ENCODE data around the gene KIF20A. TPM values are rescaled to one million over a fixed set of nuclear protein-coding genes. Genes with fewer than 3 reads are reported as not detected.

Gene KIF20A
- total and polyA plus RNA-seq, 2 donors (not counting 1 experiment from before 2014, with no cell fraction given), result 0.13 to 0.47 TPM

DNA sequence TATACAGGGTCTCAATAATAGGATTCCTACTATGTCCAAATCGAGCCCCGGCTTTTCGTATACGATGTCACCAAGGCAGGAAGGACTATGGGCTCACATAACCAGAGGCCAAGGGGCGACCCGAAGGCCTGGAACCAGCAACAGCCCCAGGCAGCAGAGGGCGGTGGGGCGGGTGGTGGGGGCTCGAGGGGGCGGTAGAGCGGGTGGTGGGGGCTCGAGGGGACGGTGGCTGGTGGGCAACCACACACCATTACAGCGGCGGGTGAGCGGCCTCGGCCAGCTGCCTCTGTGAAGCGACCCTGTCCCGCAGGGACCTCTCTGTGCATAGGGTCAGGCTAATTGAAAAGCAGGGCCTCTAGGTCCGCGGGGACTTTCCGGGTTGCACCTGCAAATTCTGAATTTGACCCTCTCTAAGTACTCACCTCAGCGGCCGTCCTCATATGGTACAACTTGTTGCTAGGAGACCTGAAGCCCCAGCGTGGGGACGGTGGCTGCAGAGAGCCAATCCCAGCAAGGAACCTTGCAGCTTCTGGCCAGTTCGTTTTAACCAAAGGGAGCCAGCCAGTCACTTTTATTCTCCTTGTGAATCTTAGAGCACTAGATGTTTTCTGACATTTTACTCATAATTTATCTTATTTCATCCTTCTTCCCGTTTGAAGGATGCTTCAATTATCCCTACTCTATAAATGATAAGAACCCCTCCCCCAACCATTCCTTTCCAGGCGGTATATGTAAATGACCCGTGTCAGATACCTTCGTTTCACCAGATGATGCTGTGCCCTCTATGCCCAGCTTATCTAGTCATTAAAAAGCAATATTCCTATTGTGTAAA is 39.7 kb upstream of the KIF20A start, which contains the start of gene NME5:
Gene NME5 (minus strand): TSS at position 480 of the 832 bp plus-strand sequence. CDS start 648 bp downstream, outside the sequence.
- H3K9ac ChIP-seq (ENCODE audit: low read length), result peak within 1 kb of the TSS; percentile 47
- Mint-ChIP-seq H3K9me3 (ENCODE audit: insufficient read depth) (no peaks in the 10 kb centered on the region), H3K27ac (no peak within 1 kb of the TSS), H3K4me1 (peaks cover 9% of the 10 kb centered on the region), H3K27me3 (peaks cover 16% of the 10 kb centered on the region), H3K4me3 (peak within 1 kb of the TSS; percentile 71)
- H3K4me1 ChIP-seq (ENCODE audit: control insufficient read depth in 2 of 2, insufficient read depth in 2 of 2, low read length in 2 of 2), result peaks cover 5 to 8% of the 10 kb centered on the region in 2 donors
- peaks cover 0 to 4% (median 0%) of the 10 kb centered on the region in 3 donors for H3K9me3 ChIP-seq (ENCODE audit: control extremely low read depth in 1 of 3, control insufficient read depth in 2 of 3, insufficient read depth in 1 of 3, low read length in 2 of 3)
- H3K4me3 ChIP-seq (ENCODE audit: control extremely low read depth in 1 of 5, extremely low read depth in 1 of 5, insufficient read depth in 1 of 5, low read depth in 2 of 5, low read length in 4 of 5), result peak within 1 kb of the TSS in 3 of 5 experiments; percentile 21 to 33 (median 23)
- POLR2A ChIA-PET, result no interaction called here
- 9% methylated on average over 19 of the region's 31 CpGs for WGBS (ENCODE audit: insufficient coverage)
- no peaks in the 10 kb centered on the region for H4K20me1 ChIP-seq (ENCODE audit: control insufficient read depth, insufficient read depth, low read length, poor library complexity, severe bottlenecking)
- DNase-seq (peak; percentile 33), ATAC-seq (ENCODE audit: low read depth) (no peak)
- CTCF ChIA-PET, result interaction anchor here (1.0 to 1.6 kb wide), 5 partner anchors 31 to 479 kb away, joined by 3 to 6 read pairs (median 4); no protein-coding TSS in a partner anchor
- H3K4me2 ChIP-seq (replicated peaks; ENCODE audit: low read depth, low read length, poor library complexity, severe bottlenecking), result peak within 1 kb of the TSS; percentile 60
- no peak within 1 kb of the TSS for H3K27ac ChIP-seq (ENCODE audit: low read length in 2 of 2)
- no peaks in the 10 kb centered on the region for H3K36me3 ChIP-seq (replicated peaks in 1 of 2; ENCODE audit: control extremely low read depth in 1 of 2, control insufficient read depth in 1 of 2, extremely low read depth in 1 of 2, insufficient read depth in 2 of 2, low read length in 1 of 2)
- no peaks in the 10 kb centered on the region for H3K79me2 ChIP-seq (ENCODE audit: control insufficient read depth, insufficient read depth, low read length)
- peak within 1 kb of the TSS; percentile 49 for H2AFZ ChIP-seq (ENCODE audit: insufficient read depth, low read depth, low read length, poor library complexity, severe bottlenecking)
- intact Hi-C loops (cut with micrococcal nuclease), result loop anchor here (10.0 kb wide), 1 partner anchor 474 kb away; no protein-coding TSS in a partner anchor
- TF ChIP-seq EZH2 (IDR thresholded peaks at IDR 0.05; ENCODE audit: borderline replicate concordance, insufficient read depth, low read depth, low read length, poor library complexity, severe bottlenecking), result no peak
- H3K27me3 ChIP-seq (replicated peaks in 1 of 4; ENCODE audit: control extremely low read depth in 1 of 4, control insufficient read depth in 3 of 4, insufficient read depth in 4 of 4, low read length in 3 of 4), result peaks cover 0 to 6% (median 5%) of the 10 kb centered on the region in 4 experiments

DNA sequence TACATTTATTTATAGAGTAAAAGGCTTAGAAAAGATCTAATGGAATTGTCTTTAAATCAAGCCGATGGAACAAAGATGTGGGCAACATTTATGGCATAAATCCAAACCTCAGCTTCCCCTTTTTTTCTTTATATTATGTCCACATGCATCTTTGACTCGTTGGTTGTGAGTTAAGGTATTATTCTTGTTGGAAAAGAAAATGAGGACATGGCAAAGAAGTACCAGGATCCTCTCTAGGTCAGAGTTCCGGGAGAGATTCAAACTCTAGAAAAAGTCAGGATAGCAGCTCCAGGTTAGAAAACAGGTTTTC is 39.2 kb upstream of the KIF20A start:
- no peak overlapping the region for H3K4me3 Mint-ChIP-seq
- peaks cover 5 to 8% of the 10 kb centered on the region in 2 donors for H3K4me1 ChIP-seq (ENCODE audit: control insufficient read depth in 2 of 2, insufficient read depth in 2 of 2, low read length in 2 of 2)
- no peak overlapping the region for H2AFZ ChIP-seq (ENCODE audit: insufficient read depth, low read depth, low read length, poor library complexity, severe bottlenecking)
- H3K9me3 Mint-ChIP-seq (ENCODE audit: insufficient read depth), result no peaks in the 10 kb centered on the region
- H3K79me2 ChIP-seq (ENCODE audit: control insufficient read depth, insufficient read depth, low read length), result no peaks in the 10 kb centered on the region
- no peak for TF ChIP-seq EZH2 (IDR thresholded peaks at IDR 0.05; ENCODE audit: borderline replicate concordance, insufficient read depth, low read depth, low read length, poor library complexity, severe bottlenecking)
- TF ChIP-seq, protein P1, sequence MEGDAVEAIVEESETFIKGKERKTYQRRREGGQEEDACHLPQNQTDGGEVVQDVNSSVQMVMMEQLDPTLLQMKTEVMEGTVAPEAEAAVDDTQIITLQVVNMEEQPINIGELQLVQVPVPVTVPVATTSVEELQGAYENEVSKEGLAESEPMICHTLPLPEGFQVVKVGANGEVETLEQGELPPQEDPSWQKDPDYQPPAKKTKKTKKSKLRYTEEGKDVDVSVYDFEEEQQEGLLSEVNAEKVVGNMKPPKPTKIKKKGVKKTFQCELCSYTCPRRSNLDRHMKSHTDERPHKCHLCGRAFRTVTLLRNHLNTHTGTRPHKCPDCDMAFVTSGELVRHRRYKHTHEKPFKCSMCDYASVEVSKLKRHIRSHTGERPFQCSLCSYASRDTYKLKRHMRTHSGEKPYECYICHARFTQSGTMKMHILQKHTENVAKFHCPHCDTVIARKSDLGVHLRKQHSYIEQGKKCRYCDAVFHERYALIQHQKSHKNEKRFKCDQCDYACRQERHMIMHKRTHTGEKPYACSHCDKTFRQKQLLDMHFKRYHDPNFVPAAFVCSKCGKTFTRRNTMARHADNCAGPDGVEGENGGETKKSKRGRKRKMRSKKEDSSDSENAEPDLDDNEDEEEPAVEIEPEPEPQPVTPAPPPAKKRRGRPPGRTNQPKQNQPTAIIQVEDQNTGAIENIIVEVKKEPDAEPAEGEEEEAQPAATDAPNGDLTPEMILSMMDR (IDR thresholded peaks at IDR 0.05), result no peak
- peaks cover 9% of the 10 kb centered on the region for H3K4me1 Mint-ChIP-seq
- H3K27ac Mint-ChIP-seq, result no peak overlapping the region
- H4K20me1 ChIP-seq (ENCODE audit: control insufficient read depth, insufficient read depth, low read length, poor library complexity, severe bottlenecking), result no peaks in the 10 kb centered on the region
- peak overlapping the region in 1 of 5 experiments; percentile 33 for H3K4me3 ChIP-seq (ENCODE audit: control extremely low read depth in 1 of 5, extremely low read depth in 1 of 5, insufficient read depth in 1 of 5, low read depth in 2 of 5, low read length in 4 of 5)
- no peak for DNase-seq
- intact Hi-C loops (cut with micrococcal nuclease), result loop anchor here (10.0 kb wide), 1 partner anchor 475 kb away; no protein-coding TSS in a partner anchor
- ATAC-seq (ENCODE audit: low read depth), result no peak
- peaks cover 16% of the 10 kb centered on the region for H3K27me3 Mint-ChIP-seq
- H3K4me2 ChIP-seq (replicated peaks; ENCODE audit: low read depth, low read length, poor library complexity, severe bottlenecking), result peak overlapping the region; percentile 60
- 89% methylated on average over 1 of the region's 3 CpGs for WGBS (ENCODE audit: insufficient coverage)
- H3K9me3 ChIP-seq (ENCODE audit: control extremely low read depth in 1 of 3, control insufficient read depth in 2 of 3, insufficient read depth in 1 of 3, low read length in 2 of 3), result peaks cover 0 to 4% (median 0%) of the 10 kb centered on the region in 3 donors
- no peaks in the 10 kb centered on the region for H3K36me3 ChIP-seq (replicated peaks in 1 of 2; ENCODE audit: control extremely low read depth in 1 of 2, control insufficient read depth in 1 of 2, extremely low read depth in 1 of 2, insufficient read depth in 2 of 2, low read length in 1 of 2)
- CTCF ChIA-PET, result interaction anchor here (1.0 to 1.6 kb wide), 5 partner anchors 30 to 479 kb away, joined by 3 to 6 read pairs (median 4); no protein-coding TSS in a partner anchor
- no peak overlapping the region for H3K27ac ChIP-seq (ENCODE audit: low read length in 2 of 2)
- POLR2A ChIA-PET, result interaction anchor here (0.6 kb wide), 1 partner anchor 35 kb away, joined by 4 read pairs; no protein-coding TSS in a partner anchor
- peaks cover 0 to 6% (median 5%) of the 10 kb centered on the region in 4 experiments for H3K27me3 ChIP-seq (replicated peaks in 1 of 4; ENCODE audit: control extremely low read depth in 1 of 4, control insufficient read depth in 3 of 4, insufficient read depth in 4 of 4, low read length in 3 of 4)
- H3K9ac ChIP-seq (ENCODE audit: low read length), result no peak overlapping the region

Data from B cell (primary cell).